ENCODE results near the gene ANK2.

ANK2 gene

DNA sequence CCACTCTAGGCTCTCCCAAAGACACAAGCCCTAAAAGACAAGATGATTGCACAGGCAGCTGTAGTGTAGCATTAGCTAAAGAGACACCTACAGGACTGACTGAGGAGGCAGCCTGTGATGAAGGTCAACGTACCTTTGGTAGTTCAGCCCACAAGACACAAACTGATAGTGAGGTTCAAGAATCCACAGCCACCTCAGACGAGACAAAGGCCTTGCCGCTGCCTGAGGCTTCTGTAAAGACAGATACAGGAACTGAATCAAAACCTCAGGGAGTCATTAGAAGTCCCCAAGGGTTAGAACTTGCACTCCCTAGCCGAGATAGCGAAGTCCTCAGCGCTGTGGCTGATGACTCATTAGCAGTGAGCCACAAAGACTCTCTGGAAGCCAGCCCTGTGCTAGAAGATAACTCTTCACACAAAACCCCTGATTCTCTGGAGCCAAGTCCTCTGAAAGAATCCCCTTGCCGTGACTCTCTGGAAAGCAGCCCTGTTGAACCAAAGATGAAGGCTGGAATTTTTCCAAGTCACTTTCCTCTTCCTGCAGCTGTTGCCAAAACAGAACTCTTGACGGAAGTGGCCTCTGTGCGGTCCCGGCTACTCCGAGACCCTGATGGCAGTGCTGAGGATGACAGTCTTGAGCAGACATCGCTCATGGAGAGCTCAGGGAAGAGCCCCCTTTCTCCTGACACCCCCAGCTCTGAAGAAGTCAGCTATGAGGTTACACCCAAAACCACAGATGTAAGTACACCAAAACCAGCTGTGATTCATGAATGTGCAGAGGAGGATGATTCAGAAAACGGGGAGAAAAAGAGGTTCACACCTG is 306.3 kb downstream of the ANK2 start:
- DNase-seq: peak in 3 of 4 experiments; percentile 3 to 19 (median 10)

DNA sequence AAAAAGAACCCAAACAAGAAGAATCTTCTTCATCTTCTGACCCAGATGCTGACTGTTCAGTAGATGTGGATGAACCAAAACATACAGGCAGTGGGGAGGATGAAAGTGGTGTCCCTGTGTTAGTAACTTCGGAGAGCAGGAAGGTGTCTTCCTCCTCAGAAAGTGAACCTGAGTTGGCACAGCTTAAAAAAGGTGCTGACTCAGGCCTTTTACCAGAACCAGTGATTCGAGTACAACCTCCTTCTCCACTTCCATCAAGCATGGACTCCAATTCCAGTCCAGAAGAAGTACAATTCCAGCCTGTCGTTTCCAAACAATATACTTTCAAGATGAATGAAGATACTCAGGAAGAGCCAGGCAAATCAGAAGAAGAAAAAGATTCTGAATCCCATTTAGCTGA is 307.0 kb downstream of the ANK2 start:
- no peak for DNase-seq

- DNase-seq: no peak
Measured at GRCh38 chr4:113358784-113359183, 309.3 kb downstream of the ANK2 start.

DNA sequence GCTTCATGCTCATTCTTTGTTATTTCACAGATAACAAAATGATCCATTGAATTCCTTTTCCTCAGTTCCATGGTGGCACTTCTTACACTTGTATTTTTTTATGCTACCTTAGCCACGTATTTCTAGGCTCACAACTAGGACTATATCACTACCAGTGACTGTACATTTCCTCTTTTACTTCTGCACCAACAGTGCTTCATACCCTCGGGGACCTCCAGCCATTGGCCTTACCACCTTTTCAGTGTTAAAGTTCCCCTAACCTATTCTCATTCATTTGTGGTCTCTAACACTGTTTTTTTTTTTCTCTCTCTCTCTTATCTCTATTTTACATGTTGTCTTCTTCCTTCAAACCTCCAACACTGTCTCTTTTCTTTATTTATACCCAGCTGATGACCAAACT is 315.9 kb downstream of the ANK2 start:
- DNase-seq: no peak

- no peak for DNase-seq
Measured at GRCh38 chr4:113368056-113368455, 318.6 kb downstream of the ANK2 start.

- DNase-seq: no peak
Measured at GRCh38 chr4:113371111-113371510, 321.7 kb downstream of the ANK2 start.

DNA sequence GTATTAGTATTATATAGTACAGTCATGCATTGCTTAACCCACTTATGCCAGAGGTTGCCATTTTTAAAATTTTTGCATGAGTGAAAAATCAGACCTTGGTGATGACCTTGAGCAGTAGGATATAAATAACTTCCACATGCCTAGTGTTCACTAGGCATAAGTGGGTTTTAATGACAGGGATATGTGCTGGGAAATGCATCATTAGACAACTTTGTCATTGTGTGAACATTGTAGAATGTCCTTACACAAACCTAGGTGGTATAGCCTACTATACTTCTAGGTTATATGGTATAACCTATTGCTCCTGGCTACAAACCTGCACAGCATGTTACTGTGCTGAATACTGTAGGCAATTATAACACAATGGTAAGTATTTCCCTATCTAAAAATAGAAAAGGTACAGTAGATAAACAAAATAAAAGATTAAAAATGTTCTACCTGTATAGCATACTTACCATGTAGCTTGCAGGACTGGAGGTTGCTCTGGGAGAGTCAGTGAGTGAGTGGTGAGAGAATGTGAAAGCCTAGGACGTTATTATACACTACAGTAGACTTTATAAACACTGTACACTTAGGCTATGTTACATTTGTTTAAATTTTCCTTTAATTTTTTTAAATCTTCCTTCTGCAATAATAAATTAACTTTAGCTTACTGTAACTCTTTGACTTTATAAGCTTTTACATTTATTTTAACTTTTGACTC is 326.7 kb downstream of the ANK2 start:
- DNase-seq: no peak

DNA sequence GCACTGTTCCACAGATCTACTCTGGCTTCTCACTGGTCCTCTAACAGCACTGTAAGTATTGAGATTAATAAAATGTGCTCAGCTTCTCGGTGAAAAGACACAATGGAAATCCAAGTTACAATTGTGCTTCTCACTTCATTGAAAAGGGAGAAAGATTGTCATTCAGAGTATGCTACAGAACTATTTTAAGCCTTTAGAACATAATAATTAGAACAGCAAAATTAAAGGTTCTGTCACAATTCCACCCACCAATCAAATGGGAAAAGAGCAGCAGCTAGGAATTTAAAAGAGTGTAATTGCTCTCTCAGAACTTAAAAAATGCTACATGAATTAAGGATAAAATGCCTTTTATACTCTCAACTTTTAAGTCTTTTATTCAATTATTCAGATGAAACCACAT is 329.4 kb downstream of the ANK2 start:
- DNase-seq: no peak

GRCh38 chr4:113382704-113383103 is 333.3 kb downstream of the ANK2 start:
- no peak for DNase-seq

- no peak for DNase-seq
Measured at GRCh38 chr4:113383111-113383785, 333.8 kb downstream of the ANK2 start.

- no peak for DNase-seq
Measured at GRCh38 chr4:113384600-113384999, 335.1 kb downstream of the ANK2 start.

DNA sequence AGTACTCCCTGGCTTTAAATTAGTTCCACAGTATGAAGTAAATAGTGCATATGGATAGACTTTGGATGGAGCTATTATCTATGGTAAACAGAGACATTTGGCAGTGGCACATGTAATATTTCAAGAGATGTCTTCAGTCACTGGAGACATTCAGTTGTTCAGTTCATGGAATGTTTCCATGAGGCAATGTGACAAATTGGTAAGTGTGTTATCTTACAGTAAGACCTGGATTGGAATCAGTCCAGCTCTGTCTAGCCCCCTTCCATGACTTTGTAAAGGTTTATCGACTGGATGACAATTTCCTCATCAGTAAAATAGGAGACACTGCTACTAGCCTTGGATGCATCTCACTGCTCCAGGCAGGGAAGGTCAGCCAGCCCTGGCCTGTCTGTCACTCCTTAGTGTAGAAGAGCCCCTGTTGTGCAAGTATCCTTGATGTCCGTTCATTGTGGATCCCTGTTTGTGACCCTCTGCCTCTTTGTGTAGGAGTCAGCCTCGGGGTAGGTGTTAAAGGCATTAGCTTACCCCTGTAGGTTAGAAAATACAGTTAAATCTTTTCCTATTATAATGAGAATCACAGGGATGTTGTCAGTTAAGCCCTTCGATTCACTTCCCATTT is 335.9 kb downstream of the ANK2 start:
- no peak for DNase-seq

DNA sequence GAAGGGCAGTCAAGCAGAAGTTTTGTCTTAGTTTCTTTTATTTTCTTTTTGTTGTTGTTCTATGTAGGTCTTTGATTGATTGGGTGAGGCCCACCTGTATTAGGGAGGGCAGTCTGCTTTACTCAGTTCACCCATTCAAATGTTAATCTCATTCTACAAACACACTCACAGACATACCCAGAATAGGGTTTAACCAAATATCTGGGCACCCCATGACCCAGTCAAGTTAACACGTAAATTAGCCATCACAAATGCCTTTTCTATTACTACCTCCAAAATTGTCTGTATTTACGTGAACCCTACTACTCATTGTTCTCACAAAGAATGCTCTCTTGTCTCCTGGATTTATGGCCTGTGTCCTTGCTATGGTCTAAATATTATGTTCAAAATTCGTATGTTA is 339.7 kb downstream of the ANK2 start:
- DNase-seq: no peak

GRCh38 chr4:113390850-113391249 is 341.4 kb downstream of the ANK2 start:
- DNase-seq: no peak

GRCh38 chr4:113394108-113394729 is 344.8 kb downstream of the ANK2 start:
- DNase-seq: no peak

- peak in 2 of 4 experiments; percentile 1 to 2 for DNase-seq
Measured at GRCh38 chr4:113394730-113395530, 345.5 kb downstream of the ANK2 start.

DNA sequence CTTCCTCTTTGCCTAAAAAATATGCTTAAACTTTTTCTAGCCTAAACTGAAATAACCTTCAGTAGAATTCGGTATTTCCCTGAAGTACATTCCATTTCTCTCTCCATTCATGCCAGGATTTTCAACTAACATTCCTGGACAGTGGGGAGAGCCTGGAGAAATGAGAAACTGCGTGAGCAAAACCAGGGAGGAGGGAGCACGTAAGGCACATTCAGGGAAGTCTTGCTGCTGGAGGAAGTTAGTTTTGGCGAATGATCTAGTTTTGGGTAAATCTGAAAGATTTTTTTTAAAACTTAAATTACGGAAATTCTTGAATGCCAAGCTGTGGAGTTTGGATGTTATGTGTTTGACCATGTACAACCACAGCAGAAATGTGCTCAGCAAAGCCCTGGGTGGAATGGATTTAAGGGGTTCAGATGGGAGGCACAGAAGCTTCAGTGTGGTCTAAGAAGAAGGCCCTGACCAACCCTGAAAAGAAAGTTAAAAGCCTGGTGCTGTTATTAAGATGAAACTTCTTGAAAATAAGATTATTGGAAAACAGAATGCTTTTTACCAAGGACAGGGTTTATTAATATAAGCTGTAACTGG is 347.8 kb downstream of the ANK2 start:
- DNase-seq: no peak

GRCh38 chr4:113398441-113399143 is 349.1 kb downstream of the ANK2 start:
- DNase-seq: no peak

GRCh38 chr4:113404167-113404571 is 354.7 kb downstream of the ANK2 start:
- DNase-seq: no peak

DNA sequence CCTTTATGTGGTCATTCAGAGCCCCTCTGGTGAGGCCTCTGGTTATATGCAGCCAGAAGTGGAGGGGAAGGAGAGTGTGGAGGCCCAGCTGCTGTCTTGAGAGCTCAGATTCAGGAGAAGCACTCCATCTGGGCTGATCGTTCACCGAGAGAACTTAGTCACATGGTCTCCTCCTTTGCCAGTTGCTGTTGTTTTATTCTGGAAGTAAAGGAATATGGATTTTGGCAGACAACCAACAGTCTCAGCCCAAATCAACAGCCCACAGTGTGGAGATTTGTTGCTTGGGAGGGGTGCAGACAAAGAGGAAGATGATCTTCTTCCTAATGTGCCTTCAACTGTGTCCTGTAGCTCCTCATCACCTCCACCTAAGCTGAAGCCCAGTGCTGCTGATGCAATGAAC is 355.4 kb downstream of the ANK2 start:
- no peak for DNase-seq
